DOHH2 (cell line): ENCODE data around the gene ST14.

ENCODE experiments used
- H3F3A ChIP-seq: fragments of 200-600 bp; sonication (generic), shearing (Covaris generic); 2 replicates; pipeline ENCODE4 v1.6.0; 2016; ENCODE audit warnings: antibody characterized with exemption, mild to moderate bottlenecking; ENCODE audit not compliant: control insufficient read depth, insufficient read depth
- H3K27ac ChIP-seq: fragments of 200-600 bp; sonication (generic); 2 replicates; pipeline ENCODE4 v1.5.1; 2014; ENCODE audit warnings: low read depth, mild to moderate bottlenecking, low read length, moderate library complexity
- H3K27me3 ChIP-seq: fragments of 200-600 bp; sonication (generic); 2 replicates; pipeline ENCODE4 v1.6.1; 2014; ENCODE audit warnings: mild to moderate bottlenecking, low read length, mixed read lengths; ENCODE audit not compliant: control insufficient read depth
- H3K36me3 ChIP-seq: fragments of 200-600 bp; sonication (generic); 2 replicates; pipeline ENCODE4 v1.6.1; 2014; ENCODE audit warnings: mild to moderate bottlenecking, low read length, moderate library complexity, mixed read lengths; ENCODE audit not compliant: control insufficient read depth
- H3K4me1 ChIP-seq: fragments of 200-600 bp; sonication (generic); 2 replicates; pipeline ENCODE4 v1.6.1; 2014; ENCODE audit warnings: mild to moderate bottlenecking, low read length, mixed read lengths; ENCODE audit not compliant: control insufficient read depth
- H3K4me2 ChIP-seq: fragments of 200-600 bp; sonication (generic); 2 replicates; pipeline ENCODE4 v1.6.0; 2014; ENCODE audit warnings: mild to moderate bottlenecking, low read length, moderate library complexity
- H3K4me3 ChIP-seq: fragments of 200-600 bp; sonication (generic); 2 replicates; pipeline ENCODE4 v1.5.1; 2014; ENCODE audit warnings: mild to moderate bottlenecking, low read length, mixed read lengths
- H3K79me2 ChIP-seq: fragments of 200-600 bp; sonication (generic); 2 replicates; pipeline ENCODE4 v1.6.1; 2014; ENCODE audit warnings: mild to moderate bottlenecking, low read length, mixed read lengths; ENCODE audit not compliant: control insufficient read depth
- H3K9me2 ChIP-seq: fragments of 200-600 bp; sonication (generic); replicated peaks from 2 replicates; pipeline ENCODE4 v1.6.1; 2014; ENCODE audit warnings: mild to moderate bottlenecking, low read length, mixed read lengths; ENCODE audit not compliant: control insufficient read depth
- H3K9me3 ChIP-seq: fragments of 200-600 bp; sonication (generic); 2 replicates; pipeline ENCODE4 v1.6.1; 2014; ENCODE audit warnings: antibody characterized with exemption, low read length, mixed read lengths; ENCODE audit not compliant: control insufficient read depth, insufficient read depth
- H4K20me1 ChIP-seq: fragments of 200-600 bp; sonication (generic); 2 replicates; pipeline ENCODE4 v1.6.0; 2014; ENCODE audit warnings: low read depth, mild to moderate bottlenecking, antibody characterized with exemption, low read length, moderate library complexity; ENCODE audit not compliant: control insufficient read depth, insufficient read depth
- EZH2phosphoT487 ChIP-seq: fragments of 200-600 bp; sonication (generic); IDR thresholded peaks from 2 replicates; pipeline ENCODE4 v1.6.1; 2017; ENCODE audit warnings: borderline replicate concordance, mild to moderate bottlenecking, antibody characterized with exemption, low read length, moderate library complexity, mixed read lengths
- TF ChIP-seq, protein P1 (sequence below): fragments of 200-600 bp; sonication (generic); IDR thresholded peaks from one replicate; pipeline ENCODE4 v1.5.1; 2014; ENCODE audit warnings: antibody characterized with exemption, mild to moderate bottlenecking, low read depth, low read length; ENCODE audit not compliant: poor library complexity, severe bottlenecking

Gene ST14

DNA sequence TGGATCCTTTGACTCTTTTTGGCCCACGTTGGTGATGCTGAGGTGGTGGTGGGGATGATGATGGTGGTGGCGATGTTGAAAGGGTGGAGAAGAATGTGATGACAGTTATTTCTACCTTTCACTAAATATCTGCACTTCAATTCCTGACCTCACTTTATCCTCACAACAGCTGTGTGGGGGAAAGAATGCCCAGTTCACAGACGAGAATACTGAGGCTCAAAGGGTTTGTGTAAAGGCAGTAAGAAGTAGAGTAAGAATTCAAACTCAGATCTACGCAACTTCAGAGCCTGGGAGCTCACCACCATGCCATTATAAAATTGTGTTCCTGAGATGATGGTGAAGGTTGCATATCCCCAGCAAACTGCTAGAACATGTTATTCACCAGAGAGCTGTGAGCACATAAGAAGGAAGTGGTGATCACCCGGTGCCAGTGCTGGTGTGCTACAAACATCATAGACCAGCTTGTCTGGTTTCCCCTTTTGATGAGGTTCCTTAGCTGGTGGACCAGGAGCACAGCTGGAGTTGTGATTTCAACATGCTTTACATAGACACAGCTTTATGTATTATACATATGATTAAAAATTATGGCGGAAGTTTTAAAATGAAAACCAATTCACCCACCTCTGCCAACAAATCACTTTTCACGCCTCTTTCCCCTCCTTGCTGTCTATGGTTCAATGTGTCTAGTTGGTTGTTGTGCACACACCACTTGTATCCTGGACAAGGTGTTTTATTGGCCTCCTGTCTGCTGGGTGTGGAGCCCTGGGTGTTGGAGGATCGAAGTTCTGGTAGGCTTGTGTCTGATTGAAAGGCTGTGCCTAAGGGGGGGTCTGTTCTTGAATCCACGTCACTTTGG, 6.2 kb downstream of the ST14 start:
- H4K20me1 ChIP-seq, result peaks cover 23% of the 10 kb centered on the region
- peaks cover 33% of the 10 kb centered on the region for H3F3A ChIP-seq
- no peak for TF ChIP-seq EZH2phosphoT487
- H3K4me2 ChIP-seq, result peak overlapping the region; percentile 82
- H3K27me3 ChIP-seq, result no peaks in the 10 kb centered on the region
- peak overlapping the region; percentile 81 for H3K27ac ChIP-seq
- no peaks in the 10 kb centered on the region for H3K9me2 ChIP-seq
- H3K4me3 ChIP-seq, result peak overlapping the region; percentile 65
- peaks cover 100% of the 10 kb centered on the region for H3K79me2 ChIP-seq
- peaks cover 65% of the 10 kb centered on the region for H3K36me3 ChIP-seq
- H3K4me1 ChIP-seq, result peaks cover 93% of the 10 kb centered on the region
- H3K9me3 ChIP-seq, result no peaks in the 10 kb centered on the region

DNA sequence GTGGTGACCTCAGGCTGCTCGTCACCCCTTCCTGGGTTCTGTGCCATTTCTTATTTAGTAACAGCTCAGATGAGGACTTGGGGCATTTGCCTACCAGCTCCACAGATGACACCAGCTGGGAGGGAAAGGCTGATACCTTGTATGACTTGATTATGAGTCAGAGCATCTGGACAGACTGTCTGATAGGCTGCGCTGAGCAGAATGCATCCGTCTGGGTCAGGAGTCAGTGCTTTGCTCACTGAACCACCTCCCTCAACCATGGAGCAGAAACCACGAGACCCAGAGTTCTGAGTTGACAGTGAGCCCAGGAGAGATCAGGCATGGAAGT, 6.8 kb downstream of the ST14 start:
- no peaks in the 10 kb centered on the region for H3K27me3 ChIP-seq
- peaks cover 99% of the 10 kb centered on the region for H3K4me1 ChIP-seq
- H3F3A ChIP-seq, result peaks cover 39% of the 10 kb centered on the region
- peak overlapping the region; percentile 81 for H3K27ac ChIP-seq
- H3K4me2 ChIP-seq, result peak overlapping the region; percentile 82
- peak overlapping the region; percentile 65 for H3K4me3 ChIP-seq
- no peak for TF ChIP-seq EZH2phosphoT487
- TF ChIP-seq, protein P1, sequence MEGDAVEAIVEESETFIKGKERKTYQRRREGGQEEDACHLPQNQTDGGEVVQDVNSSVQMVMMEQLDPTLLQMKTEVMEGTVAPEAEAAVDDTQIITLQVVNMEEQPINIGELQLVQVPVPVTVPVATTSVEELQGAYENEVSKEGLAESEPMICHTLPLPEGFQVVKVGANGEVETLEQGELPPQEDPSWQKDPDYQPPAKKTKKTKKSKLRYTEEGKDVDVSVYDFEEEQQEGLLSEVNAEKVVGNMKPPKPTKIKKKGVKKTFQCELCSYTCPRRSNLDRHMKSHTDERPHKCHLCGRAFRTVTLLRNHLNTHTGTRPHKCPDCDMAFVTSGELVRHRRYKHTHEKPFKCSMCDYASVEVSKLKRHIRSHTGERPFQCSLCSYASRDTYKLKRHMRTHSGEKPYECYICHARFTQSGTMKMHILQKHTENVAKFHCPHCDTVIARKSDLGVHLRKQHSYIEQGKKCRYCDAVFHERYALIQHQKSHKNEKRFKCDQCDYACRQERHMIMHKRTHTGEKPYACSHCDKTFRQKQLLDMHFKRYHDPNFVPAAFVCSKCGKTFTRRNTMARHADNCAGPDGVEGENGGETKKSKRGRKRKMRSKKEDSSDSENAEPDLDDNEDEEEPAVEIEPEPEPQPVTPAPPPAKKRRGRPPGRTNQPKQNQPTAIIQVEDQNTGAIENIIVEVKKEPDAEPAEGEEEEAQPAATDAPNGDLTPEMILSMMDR, result no peak
- H3K79me2 ChIP-seq, result peaks cover 100% of the 10 kb centered on the region
- H4K20me1 ChIP-seq, result peaks cover 23% of the 10 kb centered on the region; the same call in 1 of the 2 replicates
- H3K9me2 ChIP-seq, result no peaks in the 10 kb centered on the region
- no peaks in the 10 kb centered on the region for H3K9me3 ChIP-seq
- peaks cover 59% of the 10 kb centered on the region for H3K36me3 ChIP-seq

DNA sequence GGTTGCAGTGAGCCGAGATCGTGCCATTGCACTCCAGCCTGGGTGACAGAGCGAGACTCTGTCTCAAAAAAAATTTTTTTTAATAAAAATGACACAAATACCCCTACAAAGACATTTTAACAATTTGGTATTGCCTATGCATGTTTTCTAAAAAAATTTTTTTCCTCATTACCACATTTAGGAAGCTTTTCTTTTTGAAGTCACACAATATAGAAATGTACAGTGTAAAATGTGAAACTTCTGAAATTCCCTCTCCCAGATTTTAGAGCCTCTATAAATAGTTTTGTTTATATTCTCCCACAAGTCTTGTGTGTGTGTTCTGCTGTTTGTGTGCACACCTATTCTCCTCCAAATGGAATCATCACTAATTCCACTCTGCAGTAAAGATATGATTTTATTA, 7.6 kb downstream of the ST14 start:
- no peaks in the 10 kb centered on the region for H3K9me3 ChIP-seq
- H3F3A ChIP-seq, result peaks cover 46% of the 10 kb centered on the region
- peaks cover 100% of the 10 kb centered on the region for H3K79me2 ChIP-seq
- no peaks in the 10 kb centered on the region for H3K27me3 ChIP-seq
- H3K9me2 ChIP-seq, result no peaks in the 10 kb centered on the region
- H3K36me3 ChIP-seq, result peaks cover 52% of the 10 kb centered on the region
- H3K4me2 ChIP-seq, result peak overlapping the region; percentile 82
- H3K27ac ChIP-seq, result peak overlapping the region; percentile 81
- H3K4me3 ChIP-seq, result peak overlapping the region; percentile 65
- peaks cover 99% of the 10 kb centered on the region for H3K4me1 ChIP-seq
- TF ChIP-seq EZH2phosphoT487, result no peak
- TF ChIP-seq, protein P1, result no peak
- H4K20me1 ChIP-seq, result peaks cover 18% of the 10 kb centered on the region; the same call in 1 of the 2 replicates

DNA sequence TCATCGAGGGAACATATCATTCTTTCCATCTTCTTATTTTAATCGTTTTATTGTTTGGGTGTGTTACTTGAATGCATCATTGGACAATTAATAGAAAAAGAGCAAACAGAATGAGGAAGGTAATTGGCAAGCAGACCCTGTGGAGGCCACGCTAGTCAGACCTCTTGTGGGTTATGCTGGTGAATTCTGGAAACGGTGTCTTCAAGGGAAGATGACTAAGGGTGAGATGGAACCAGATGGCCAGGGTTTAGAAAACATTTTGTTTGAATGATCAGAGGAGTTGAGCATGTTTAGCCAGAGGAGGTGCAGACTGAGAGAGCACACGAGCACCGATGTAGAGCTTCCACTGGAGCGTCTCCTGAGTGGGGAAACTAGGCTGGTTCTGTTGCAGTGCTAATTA, 8.5 kb downstream of the ST14 start:
- H3K36me3 ChIP-seq, result peaks cover 50% of the 10 kb centered on the region
- peaks cover 43% of the 10 kb centered on the region for H3F3A ChIP-seq
- peak overlapping the region; percentile 81 for H3K27ac ChIP-seq

More for the DNA sequence above, 8.5 kb downstream of the ST14 start:
- TF ChIP-seq EZH2phosphoT487, result no peak
- TF ChIP-seq, protein P1, result no peak
- Histone ChIP-seq H4K20me1 (peaks cover 21% of the 10 kb centered on the region; the same call in 1 of the 2 replicates), H3K4me2 (peak overlapping the region; percentile 82), H3K9me2 (no peaks in the 10 kb centered on the region), H3K9me3 (no peaks in the 10 kb centered on the region), H3K4me1 (peaks cover 99% of the 10 kb centered on the region), H3K79me2 (peaks cover 100% of the 10 kb centered on the region), H3K4me3 (peak overlapping the region; percentile 46), H3K27me3 (no peaks in the 10 kb centered on the region)
